ENCODE results near the gene NUDT11. TPM values are rescaled to one million over a fixed set of nuclear protein-coding genes. Genes with fewer than 3 reads are reported as not detected.

Gene NUDT11
- total and polyA plus RNA-seq, 2 of the 13 experiments (the other 11 are each of a cell fraction or from before 2014, with no cell fraction given), result not detected

DNA sequence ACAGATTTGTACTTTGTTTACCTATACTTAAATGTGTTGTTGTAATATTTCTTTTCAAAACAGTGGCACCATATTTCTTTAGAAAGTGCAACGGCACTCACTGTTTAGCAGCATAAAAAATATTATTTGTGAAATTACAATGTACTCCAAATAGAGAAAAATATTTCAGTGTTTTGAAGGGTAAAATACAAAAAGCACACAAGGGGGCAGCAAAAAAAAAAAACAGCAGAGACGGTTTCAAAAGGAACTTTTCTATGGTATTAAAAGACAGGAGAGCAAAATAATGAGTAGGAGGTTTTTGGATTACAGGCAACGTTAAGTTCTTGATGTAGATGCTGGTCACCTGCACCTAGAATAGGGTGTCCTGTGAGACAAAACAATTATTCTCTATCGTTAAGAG, 2.0 kb downstream of the NUDT11 start:
- H3K27me3 ChIP-seq (ENCODE audit: control insufficient read depth in 1 of 2, insufficient read depth in 2 of 2, low read length in 2 of 2), result no peaks in the 10 kb centered on the region
- DNase-seq (ENCODE audit: low spot score) (no peak), FAIRE-seq (no peak), ATAC-seq (no peak)
- in situ Hi-C loops (cut with HindIII; ENCODE audit: extremely low pct_ligation_motif_present, low pct_unique_long_range_greater_than_20kb) (no loop called here), intact Hi-C loops (cut with micrococcal nuclease; ENCODE audit: unreplicated experiment) (no loop called here)
- no peaks in the 10 kb centered on the region for H3K9me3 ChIP-seq (ENCODE audit: low read length)
- no peaks in the 10 kb centered on the region for H4K20me1 ChIP-seq (ENCODE audit: insufficient read depth, low read length)
- H3K4me2 ChIP-seq (ENCODE audit: low read depth, low read length), result no peak overlapping the region
- no peaks in the 10 kb centered on the region for H3K36me3 ChIP-seq (replicated peaks in 1 of 2; ENCODE audit: control insufficient read depth in 1 of 2, insufficient read depth in 2 of 2, low read length in 2 of 2)
- no peak overlapping the region for H2AFZ ChIP-seq (ENCODE audit: low read length)
- ChIA-PET CTCF (ENCODE audit: low intra/inter-chr PET ratio, low total read pairs) (no interaction called here), POLR2A (no interaction called here)
- H3K79me2 ChIP-seq (ENCODE audit: insufficient read depth, low read length), result no peaks in the 10 kb centered on the region
- no peak overlapping the region for H3K4me3 ChIP-seq (replicated peaks in 1 of 3; ENCODE audit: insufficient read depth in 1 of 3, low read depth in 2 of 3, low read length in 3 of 3)
- no peak overlapping the region for H3K27ac ChIP-seq (ENCODE audit: extremely low read length, insufficient read depth, low read length)
- BruUV-seq (replicated peaks), result no TSS peak
- no peak overlapping the region for H3K9ac ChIP-seq (ENCODE audit: insufficient read depth, low read depth, low read length)
- no peaks in the 10 kb centered on the region for H3K4me1 ChIP-seq (ENCODE audit: insufficient read depth, low read length)
- 3% methylated on average over 3 of the region's 4 CpGs for WGBS (ENCODE audit: low lambda C conversion rate)
- TF ChIP-seq ZNF792 (CRISPR knock-in tag; IDR thresholded peaks at IDR 0.05) (no peak), MATR3 (CRISPR knock-in tag; IDR thresholded peaks at IDR 0.05) (no peak), SNRNP70 (IDR thresholded peaks at IDR 0.05; ENCODE audit: low read depth, low read length) (no peak), ZNF543 (CRISPR knock-in tag; IDR thresholded peaks at IDR 0.05) (no peak), ESRRA (CRISPR knock-in tag; IDR thresholded peaks at IDR 0.05; ENCODE audit: low read depth) (no peak), GLI4 (CRISPR knock-in tag; IDR thresholded peaks at IDR 0.05; ENCODE audit: borderline replicate concordance) (no peak), NRL (CRISPR knock-in tag; IDR thresholded peaks at IDR 0.05; ENCODE audit: borderline replicate concordance) (no peak), ZFP1 (CRISPR knock-in tag; IDR thresholded peaks at IDR 0.05) (no peak), GATA4 (IDR thresholded peaks at IDR 0.05; ENCODE audit: borderline replicate concordance, low read depth) (no peak), NCOA2 (CRISPR knock-in tag; IDR thresholded peaks at IDR 0.05) (no peak), ZIK1 (CRISPR knock-in tag; IDR thresholded peaks at IDR 0.05; ENCODE audit: borderline replicate concordance, low read depth) (no peak), SSRP1 (CRISPR knock-in tag; IDR thresholded peaks at IDR 0.05) (no peak)
- TF ChIP-seq, protein P1, sequence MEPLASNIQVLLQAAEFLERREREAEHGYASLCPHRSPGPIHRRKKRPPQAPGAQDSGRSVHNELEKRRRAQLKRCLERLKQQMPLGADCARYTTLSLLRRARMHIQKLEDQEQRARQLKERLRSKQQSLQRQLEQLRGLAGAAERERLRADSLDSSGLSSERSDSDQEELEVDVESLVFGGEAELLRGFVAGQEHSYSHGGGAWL (CRISPR knock-in tag; IDR thresholded peaks at IDR 0.05), result no peak
- TF ChIP-seq, protein P2, sequence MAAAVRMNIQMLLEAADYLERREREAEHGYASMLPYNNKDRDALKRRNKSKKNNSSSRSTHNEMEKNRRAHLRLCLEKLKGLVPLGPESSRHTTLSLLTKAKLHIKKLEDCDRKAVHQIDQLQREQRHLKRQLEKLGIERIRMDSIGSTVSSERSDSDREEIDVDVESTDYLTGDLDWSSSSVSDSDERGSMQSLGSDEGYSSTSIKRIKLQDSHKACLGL (CRISPR knock-in tag; IDR thresholded peaks at IDR 0.05), result no peak
- TF ChIP-seq, protein P3, sequence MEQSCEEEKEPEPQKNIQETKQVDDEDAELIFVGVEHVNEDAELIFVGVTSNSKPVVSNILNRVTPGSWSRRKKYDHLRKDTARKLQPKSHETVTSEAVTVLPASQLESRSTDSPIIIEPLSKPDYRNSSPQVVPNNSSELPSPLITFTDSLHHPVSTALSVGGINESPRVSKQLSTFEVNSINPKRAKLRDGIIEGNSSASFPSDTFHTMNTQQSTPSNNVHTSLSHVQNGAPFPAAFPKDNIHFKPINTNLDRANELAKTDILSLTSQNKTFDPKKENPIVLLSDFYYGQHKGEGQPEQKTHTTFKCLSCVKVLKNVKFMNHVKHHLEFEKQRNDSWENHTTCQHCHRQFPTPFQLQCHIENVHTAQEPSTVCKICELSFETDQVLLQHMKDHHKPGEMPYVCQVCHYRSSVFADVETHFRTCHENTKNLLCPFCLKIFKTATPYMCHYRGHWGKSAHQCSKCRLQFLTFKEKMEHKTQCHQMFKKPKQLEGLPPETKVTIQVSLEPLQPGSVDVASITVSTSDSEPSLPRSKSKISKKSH (CRISPR knock-in tag; IDR thresholded peaks at IDR 0.05; ENCODE audit: borderline replicate concordance), result no peak
- TF ChIP-seq, protein P4, sequence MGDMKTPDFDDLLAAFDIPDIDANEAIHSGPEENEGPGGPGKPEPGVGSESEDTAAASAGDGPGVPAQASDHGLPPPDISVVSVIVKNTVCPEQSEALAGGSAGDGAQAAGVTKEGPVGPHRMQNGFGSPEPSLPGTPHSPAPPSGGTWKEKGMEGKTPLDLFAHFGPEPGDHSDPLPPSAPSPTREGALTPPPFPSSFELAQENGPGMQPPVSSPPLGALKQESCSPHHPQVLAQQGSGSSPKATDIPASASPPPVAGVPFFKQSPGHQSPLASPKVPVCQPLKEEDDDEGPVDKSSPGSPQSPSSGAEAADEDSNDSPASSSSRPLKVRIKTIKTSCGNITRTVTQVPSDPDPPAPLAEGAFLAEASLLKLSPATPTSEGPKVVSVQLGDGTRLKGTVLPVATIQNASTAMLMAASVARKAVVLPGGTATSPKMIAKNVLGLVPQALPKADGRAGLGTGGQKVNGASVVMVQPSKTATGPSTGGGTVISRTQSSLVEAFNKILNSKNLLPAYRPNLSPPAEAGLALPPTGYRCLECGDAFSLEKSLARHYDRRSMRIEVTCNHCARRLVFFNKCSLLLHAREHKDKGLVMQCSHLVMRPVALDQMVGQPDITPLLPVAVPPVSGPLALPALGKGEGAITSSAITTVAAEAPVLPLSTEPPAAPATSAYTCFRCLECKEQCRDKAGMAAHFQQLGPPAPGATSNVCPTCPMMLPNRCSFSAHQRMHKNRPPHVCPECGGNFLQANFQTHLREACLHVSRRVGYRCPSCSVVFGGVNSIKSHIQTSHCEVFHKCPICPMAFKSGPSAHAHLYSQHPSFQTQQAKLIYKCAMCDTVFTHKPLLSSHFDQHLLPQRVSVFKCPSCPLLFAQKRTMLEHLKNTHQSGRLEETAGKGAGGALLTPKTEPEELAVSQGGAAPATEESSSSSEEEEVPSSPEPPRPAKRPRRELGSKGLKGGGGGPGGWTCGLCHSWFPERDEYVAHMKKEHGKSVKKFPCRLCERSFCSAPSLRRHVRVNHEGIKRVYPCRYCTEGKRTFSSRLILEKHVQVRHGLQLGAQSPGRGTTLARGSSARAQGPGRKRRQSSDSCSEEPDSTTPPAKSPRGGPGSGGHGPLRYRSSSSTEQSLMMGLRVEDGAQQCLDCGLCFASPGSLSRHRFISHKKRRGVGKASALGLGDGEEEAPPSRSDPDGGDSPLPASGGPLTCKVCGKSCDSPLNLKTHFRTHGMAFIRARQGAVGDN (CRISPR knock-in tag; IDR thresholded peaks at IDR 0.05), result no peak
- TF ChIP-seq, protein P5, sequence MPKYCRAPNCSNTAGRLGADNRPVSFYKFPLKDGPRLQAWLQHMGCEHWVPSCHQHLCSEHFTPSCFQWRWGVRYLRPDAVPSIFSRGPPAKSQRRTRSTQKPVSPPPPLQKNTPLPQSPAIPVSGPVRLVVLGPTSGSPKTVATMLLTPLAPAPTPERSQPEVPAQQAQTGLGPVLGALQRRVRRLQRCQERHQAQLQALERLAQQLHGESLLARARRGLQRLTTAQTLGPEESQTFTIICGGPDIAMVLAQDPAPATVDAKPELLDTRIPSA (CRISPR knock-in tag; IDR thresholded peaks at IDR 0.05; ENCODE audit: borderline replicate concordance), result no peak
- TF ChIP-seq, protein P6, sequence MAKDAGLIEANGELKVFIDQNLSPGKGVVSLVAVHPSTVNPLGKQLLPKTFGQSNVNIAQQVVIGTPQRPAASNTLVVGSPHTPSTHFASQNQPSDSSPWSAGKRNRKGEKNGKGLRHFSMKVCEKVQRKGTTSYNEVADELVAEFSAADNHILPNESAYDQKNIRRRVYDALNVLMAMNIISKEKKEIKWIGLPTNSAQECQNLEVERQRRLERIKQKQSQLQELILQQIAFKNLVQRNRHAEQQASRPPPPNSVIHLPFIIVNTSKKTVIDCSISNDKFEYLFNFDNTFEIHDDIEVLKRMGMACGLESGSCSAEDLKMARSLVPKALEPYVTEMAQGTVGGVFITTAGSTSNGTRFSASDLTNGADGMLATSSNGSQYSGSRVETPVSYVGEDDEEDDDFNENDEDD (CRISPR knock-in tag; IDR thresholded peaks at IDR 0.05; ENCODE audit: borderline replicate concordance), result no peak
